Memory B cell (primary cell): Measurements from ENCODE around the gene GNG2.

Source experiments
- ATAC-seq: fragments of 150-1000 bp; cut with Tn5 transposase; 2 replicates; pipeline ENCODE4 v1.10.0; 2021; ENCODE audit warnings: low read depth, mild to moderate bottlenecking, moderate library complexity
- DNase-seq, 2 donors: peaks; one replicate each; pipeline ENCODE4 v3.0.0; 2022; ENCODE audit warnings: low spot score in 2 of 2
- H3K27ac Mint-ChIP-seq: one replicate; pipeline ENCODE4 v1.8.0; 2022; ENCODE audit warnings: mild to moderate bottlenecking, moderate library complexity, mixed read lengths
- H3K27me3 Mint-ChIP-seq: one replicate; pipeline ENCODE4 v1.8.0; 2022; ENCODE audit warnings: mixed read lengths
- H3K36me3 Mint-ChIP-seq: one replicate; pipeline ENCODE4 v1.8.0; 2022; ENCODE audit warnings: mild to moderate bottlenecking, mixed read lengths
- H3K4me1 Mint-ChIP-seq: one replicate; pipeline ENCODE4 v1.8.0; 2022; ENCODE audit warnings: mixed read lengths
- H3K4me3 Mint-ChIP-seq: one replicate; pipeline ENCODE4 v1.8.0; 2022; ENCODE audit warnings: mild to moderate bottlenecking, moderate library complexity, mixed read lengths
- H3K9me3 Mint-ChIP-seq: one replicate; pipeline ENCODE4 v1.8.0; 2022; ENCODE audit warnings: mixed read lengths

The GNG2 gene

GRCh38 chr14:51925980-51926379 lies 65.6 kb downstream of the GNG2 start:
- Mint-ChIP-seq H3K27me3 (no peaks in the 10 kb centered on the region), H3K36me3 (peaks cover 14% of the 10 kb centered on the region), H3K4me1 (peaks cover 13% of the 10 kb centered on the region), H3K27ac (no peak overlapping the region), H3K4me3 (no peak overlapping the region), H3K9me3 (no peaks in the 10 kb centered on the region)
- DNase-seq (no peak), ATAC-seq (no peak)

- H3K4me1 Mint-ChIP-seq, result peaks cover 18% of the 10 kb centered on the region
- H3K4me3 Mint-ChIP-seq, result no peak overlapping the region
- no peak for DNase-seq
- H3K36me3 Mint-ChIP-seq, result peaks cover 17% of the 10 kb centered on the region
- no peaks in the 10 kb centered on the region for H3K27me3 Mint-ChIP-seq
- no peak for ATAC-seq
- H3K9me3 Mint-ChIP-seq, result no peaks in the 10 kb centered on the region
- H3K27ac Mint-ChIP-seq, result no peak overlapping the region
Observed at GRCh38 chr14:51926449-51926848, 66.0 kb downstream of the GNG2 start.

GRCh38 chr14:51928568-51928967 lies 68.2 kb downstream of the GNG2 start:
- no peaks in the 10 kb centered on the region for H3K27me3 Mint-ChIP-seq
- peaks cover 15% of the 10 kb centered on the region for H3K4me1 Mint-ChIP-seq
- no peak for ATAC-seq
- no peak for DNase-seq
- no peak overlapping the region for H3K27ac Mint-ChIP-seq
- H3K36me3 Mint-ChIP-seq, result peaks cover 19% of the 10 kb centered on the region
- H3K9me3 Mint-ChIP-seq, result no peaks in the 10 kb centered on the region
- no peak overlapping the region for H3K4me3 Mint-ChIP-seq

GRCh38 chr14:51929166-51929565 lies 68.8 kb downstream of the GNG2 start:
- H3K4me3 Mint-ChIP-seq, result no peak overlapping the region
- DNase-seq, result no peak
- H3K27me3 Mint-ChIP-seq, result no peaks in the 10 kb centered on the region
- no peak overlapping the region for H3K27ac Mint-ChIP-seq
- peaks cover 21% of the 10 kb centered on the region for H3K36me3 Mint-ChIP-seq
- H3K9me3 Mint-ChIP-seq, result no peaks in the 10 kb centered on the region
- peaks cover 15% of the 10 kb centered on the region for H3K4me1 Mint-ChIP-seq
- ATAC-seq, result no peak

GRCh38 chr14:51929910-51930682 lies 69.7 kb downstream of the GNG2 start:
- Mint-ChIP-seq H3K27me3 (no peaks in the 10 kb centered on the region), H3K27ac (no peak overlapping the region), H3K4me3 (no peak overlapping the region), H3K36me3 (peaks cover 21% of the 10 kb centered on the region), H3K9me3 (no peaks in the 10 kb centered on the region), H3K4me1 (peaks cover 13% of the 10 kb centered on the region)
- no peak for ATAC-seq
- no peak for DNase-seq

- Mint-ChIP-seq H3K36me3 (peaks cover 21% of the 10 kb centered on the region), H3K27ac (no peak overlapping the region), H3K4me1 (peaks cover 13% of the 10 kb centered on the region), H3K4me3 (no peak overlapping the region), H3K27me3 (no peaks in the 10 kb centered on the region), H3K9me3 (no peaks in the 10 kb centered on the region)
- DNase-seq (no peak), ATAC-seq (no peak)
Observed at GRCh38 chr14:51931308-51931707, 70.9 kb downstream of the GNG2 start.

GRCh38 chr14:51933191-51933590 lies 72.8 kb downstream of the GNG2 start:
- Mint-ChIP-seq H3K4me3 (no peak overlapping the region), H3K9me3 (no peaks in the 10 kb centered on the region), H3K4me1 (peaks cover 15% of the 10 kb centered on the region), H3K27me3 (no peaks in the 10 kb centered on the region), H3K36me3 (peaks cover 19% of the 10 kb centered on the region), H3K27ac (peak overlapping the region; percentile 3)
- ATAC-seq, result no peak
- no peak for DNase-seq

- DNase-seq (no peak), ATAC-seq (no peak)
- Mint-ChIP-seq H3K4me1 (peaks cover 22% of the 10 kb centered on the region), H3K4me3 (no peak overlapping the region), H3K9me3 (no peaks in the 10 kb centered on the region), H3K36me3 (peaks cover 11% of the 10 kb centered on the region), H3K27me3 (no peaks in the 10 kb centered on the region), H3K27ac (peak overlapping the region; percentile 73)
Observed at GRCh38 chr14:51938137-51938536, 77.7 kb downstream of the GNG2 start.

- Mint-ChIP-seq H3K27ac (peak overlapping the region; percentile 73), H3K36me3 (peaks cover 11% of the 10 kb centered on the region), H3K27me3 (no peaks in the 10 kb centered on the region), H3K4me1 (peaks cover 20% of the 10 kb centered on the region), H3K9me3 (no peaks in the 10 kb centered on the region), H3K4me3 (no peak overlapping the region)
- DNase-seq, result no peak
- no peak for ATAC-seq
Observed at GRCh38 chr14:51938821-51939220, 78.4 kb downstream of the GNG2 start.

GRCh38 chr14:51939226-51939625 lies 78.8 kb downstream of the GNG2 start:
- H3K27me3 Mint-ChIP-seq, result no peaks in the 10 kb centered on the region

GRCh38 chr14:51939755-51940301 lies 79.4 kb downstream of the GNG2 start:
- ATAC-seq (peak; percentile 70), DNase-seq (no peak)
- Mint-ChIP-seq H3K9me3 (peaks cover 1% of the 10 kb centered on the region), H3K4me3 (peak overlapping the region; percentile 29), H3K27me3 (no peaks in the 10 kb centered on the region), H3K4me1 (peaks cover 20% of the 10 kb centered on the region), H3K27ac (peak overlapping the region; percentile 75), H3K36me3 (peaks cover 14% of the 10 kb centered on the region)

More at GRCh38 chr14:51939226-51939625, 78.8 kb downstream of the GNG2 start:
- Mint-ChIP-seq H3K27ac (peak overlapping the region; percentile 75), H3K4me3 (no peak overlapping the region), H3K4me1 (peaks cover 20% of the 10 kb centered on the region), H3K9me3 (no peaks in the 10 kb centered on the region), H3K36me3 (peaks cover 15% of the 10 kb centered on the region)
- DNase-seq (no peak), ATAC-seq (peak; percentile 17)

- Mint-ChIP-seq H3K27ac (peak overlapping the region; percentile 55), H3K9me3 (peaks cover 5% of the 10 kb centered on the region), H3K27me3 (no peaks in the 10 kb centered on the region), H3K4me1 (peaks cover 26% of the 10 kb centered on the region), H3K36me3 (peaks cover 32% of the 10 kb centered on the region), H3K4me3 (no peak overlapping the region)
- ATAC-seq, result no peak
- no peak for DNase-seq
Observed at GRCh38 chr14:51942971-51943370, 82.6 kb downstream of the GNG2 start.

- no peak for DNase-seq
- Mint-ChIP-seq H3K27me3 (no peaks in the 10 kb centered on the region), H3K27ac (peak overlapping the region; percentile 79)
Observed at GRCh38 chr14:51950007-51950406, 89.6 kb downstream of the GNG2 start.

GRCh38 chr14:51951656-51952055 lies 91.2 kb downstream of the GNG2 start:
- no peak for DNase-seq
- peaks cover 3% of the 10 kb centered on the region for H3K4me1 Mint-ChIP-seq
- ATAC-seq, result no peak
- peaks cover 41% of the 10 kb centered on the region for H3K36me3 Mint-ChIP-seq
- H3K27ac Mint-ChIP-seq, result peak overlapping the region; percentile 67
- no peak overlapping the region for H3K4me3 Mint-ChIP-seq
- no peaks in the 10 kb centered on the region for H3K27me3 Mint-ChIP-seq
- H3K9me3 Mint-ChIP-seq, result peaks cover 3% of the 10 kb centered on the region

More at GRCh38 chr14:51950007-51950406, 89.6 kb downstream of the GNG2 start:
- no peak overlapping the region for H3K4me3 Mint-ChIP-seq
- ATAC-seq, result no peak
- H3K4me1 Mint-ChIP-seq, result peaks cover 6% of the 10 kb centered on the region
- peaks cover 3% of the 10 kb centered on the region for H3K9me3 Mint-ChIP-seq
- H3K36me3 Mint-ChIP-seq, result peaks cover 47% of the 10 kb centered on the region

- peaks cover 4% of the 10 kb centered on the region for H3K4me1 Mint-ChIP-seq
- peaks cover 12% of the 10 kb centered on the region for H3K9me3 Mint-ChIP-seq
- ATAC-seq (no peak), DNase-seq (no peak)
- H3K27ac Mint-ChIP-seq, result peak overlapping the region; percentile 54
- H3K4me3 Mint-ChIP-seq, result no peak overlapping the region
- peaks cover 57% of the 10 kb centered on the region for H3K36me3 Mint-ChIP-seq
- H3K27me3 Mint-ChIP-seq, result no peaks in the 10 kb centered on the region
Observed at GRCh38 chr14:51954031-51954430, 93.6 kb downstream of the GNG2 start.
